NCI-H345 treated with DMSO at 0.1 percent for 48 hours (cell line): Measurements from ENCODE around the gene NELL2.
"Not testable (repeated sequence)": the region's sequence is repeated elsewhere in the genome, so short reads cannot be mapped to it uniquely, and the experiment has no call there.

Experiments
- DNase-seq: peaks from one replicate; lab custom pipeline; 2025; ENCODE audit not compliant: unreplicated experiment; lab: John Stamatoyannopoulos, UW

NELL2 gene

GRCh38 chr12:44875954-44876543 lies at the start of gene NELL2:
Gene NELL2 (minus strand): TSS chr12:44876315. CDS start chr12:44875869, 446 bp downstream.
- no peak for DNase-seq

- DNase-seq: no peak
Measured at GRCh38 chr12:44921736-44922135, 45.6 kb upstream of the NELL2 start.

- no peak for DNase-seq
Measured at GRCh38 chr12:44917141-44917540, 41.0 kb upstream of the NELL2 start.

- DNase-seq: no peak
Measured at GRCh38 chr12:44915958-44916357, 39.8 kb upstream of the NELL2 start.

GRCh38 chr12:44904321-44904720 lies 28.2 kb upstream of the NELL2 start:
- no peak for DNase-seq

- not testable (repeated sequence) for DNase-seq
Measured at GRCh38 chr12:44898108-44898507, 22.0 kb upstream of the NELL2 start.

GRCh38 chr12:44889926-44890325 lies 13.8 kb upstream of the NELL2 start:
- no peak for DNase-seq

- DNase-seq: no peak
Measured at GRCh38 chr12:44889162-44889561, 13.0 kb upstream of the NELL2 start.

GRCh38 chr12:44885902-44886301 lies 9.8 kb upstream of the NELL2 start:
- DNase-seq: no peak

GRCh38 chr12:44881197-44881596 lies 5.1 kb upstream of the NELL2 start:
- no peak for DNase-seq

GRCh38 chr12:44876544-44877410 lies 662 bp upstream of the NELL2 start:
- no peak for DNase-seq

GRCh38 chr12:44875417-44875953 lies 630 bp downstream of the NELL2 start:
- DNase-seq: no peak

- DNase-seq: no peak
Measured at GRCh38 chr12:44874981-44875416, 1.1 kb downstream of the NELL2 start.

- no peak for DNase-seq
Measured at GRCh38 chr12:44873898-44874297, 2.2 kb downstream of the NELL2 start.

GRCh38 chr12:44869503-44869902 lies 6.6 kb downstream of the NELL2 start:
- no peak for DNase-seq

GRCh38 chr12:44863867-44864266 lies 12.2 kb downstream of the NELL2 start:
- DNase-seq: no peak

- DNase-seq: no peak
Measured at GRCh38 chr12:44859998-44860689, 16.0 kb downstream of the NELL2 start.

- no peak for DNase-seq
Measured at GRCh38 chr12:44858226-44858855, 17.8 kb downstream of the NELL2 start.

GRCh38 chr12:44852483-44852882 lies 23.6 kb downstream of the NELL2 start:
- DNase-seq: no peak

- no peak for DNase-seq
Measured at GRCh38 chr12:44851586-44851985, 24.5 kb downstream of the NELL2 start.

GRCh38 chr12:44848703-44849085 lies 27.4 kb downstream of the NELL2 start:
- no peak for DNase-seq
